Stimulated activated naive CD8-positive, alpha-beta T cell treated with anti-CD3 and anti-CD28 coated beads, Interleukin-15, Interleukin-2, amounts not matched to agents 100 ng/mL and 50 ng/mL, for 24 hours (primary cell): Measurements from ENCODE around the gene SLC7A6.

Experiments
- H3K27ac Mint-ChIP-seq: one replicate; pipeline ENCODE4 v1.8.0; 2021; ENCODE audit warnings: mild to moderate bottlenecking, mixed read lengths
- H3K27me3 Mint-ChIP-seq: one replicate; pipeline ENCODE4 v1.8.0; 2021; ENCODE audit warnings: mixed read lengths
- H3K36me3 Mint-ChIP-seq: one replicate; pipeline ENCODE4 v1.8.0; 2021; ENCODE audit warnings: low read depth, mixed read lengths
- H3K4me1 Mint-ChIP-seq: one replicate; pipeline ENCODE4 v1.8.0; 2021; ENCODE audit warnings: low read depth, mixed read lengths
- H3K4me3 Mint-ChIP-seq: one replicate; pipeline ENCODE4 v1.8.0; 2021; ENCODE audit warnings: mild to moderate bottlenecking, mixed read lengths
- H3K9me3 Mint-ChIP-seq: one replicate; pipeline ENCODE4 v1.8.0; 2021; ENCODE audit warnings: mixed read lengths

SLC7A6 gene

DNA sequence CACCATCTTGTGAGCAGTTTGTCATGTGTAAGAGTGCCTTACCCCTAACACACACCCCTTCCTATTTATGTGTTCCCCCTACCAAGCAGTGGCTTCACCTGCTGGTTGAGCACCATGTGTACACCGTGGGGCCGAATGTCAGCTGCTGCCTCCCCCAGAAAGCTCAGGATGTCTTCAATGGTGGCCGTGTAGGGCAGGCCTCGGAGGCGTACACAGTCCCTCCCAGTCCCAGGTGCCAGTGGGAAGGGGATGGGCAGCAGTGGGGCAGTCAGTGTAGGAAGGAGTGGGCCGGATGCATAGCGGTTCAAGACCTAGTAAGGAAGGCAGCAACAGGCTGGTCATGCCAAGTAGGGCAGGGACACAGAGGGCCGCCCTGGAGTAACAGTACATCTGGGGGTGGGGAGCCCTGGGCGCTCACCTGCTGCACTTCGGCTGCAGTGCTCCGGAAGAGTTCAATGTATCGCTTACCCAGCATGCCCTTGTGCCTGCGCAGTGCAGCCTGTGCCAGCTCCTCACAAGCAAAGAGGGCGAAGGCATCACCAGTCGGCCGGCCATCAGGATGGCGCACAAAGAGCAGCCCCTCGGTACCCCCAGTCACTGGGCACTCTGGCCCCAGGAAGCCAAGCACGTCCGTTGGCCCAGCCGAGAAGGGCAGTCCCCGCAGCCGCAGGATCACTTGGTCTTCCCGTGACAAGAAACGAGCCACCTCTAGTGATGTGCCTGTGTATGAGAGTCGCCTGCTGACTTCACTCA is 32.8 kb upstream of the SLC7A6 start:
- H3K4me1 Mint-ChIP-seq: peaks cover 45% of the 10 kb centered on the region
- H3K36me3 Mint-ChIP-seq: peaks cover 20% of the 10 kb centered on the region
- H3K27ac Mint-ChIP-seq: peak overlapping the region; percentile 21
- H3K4me3 Mint-ChIP-seq: no peak overlapping the region
- no peaks in the 10 kb centered on the region for H3K9me3 Mint-ChIP-seq
- no peaks in the 10 kb centered on the region for H3K27me3 Mint-ChIP-seq

DNA sequence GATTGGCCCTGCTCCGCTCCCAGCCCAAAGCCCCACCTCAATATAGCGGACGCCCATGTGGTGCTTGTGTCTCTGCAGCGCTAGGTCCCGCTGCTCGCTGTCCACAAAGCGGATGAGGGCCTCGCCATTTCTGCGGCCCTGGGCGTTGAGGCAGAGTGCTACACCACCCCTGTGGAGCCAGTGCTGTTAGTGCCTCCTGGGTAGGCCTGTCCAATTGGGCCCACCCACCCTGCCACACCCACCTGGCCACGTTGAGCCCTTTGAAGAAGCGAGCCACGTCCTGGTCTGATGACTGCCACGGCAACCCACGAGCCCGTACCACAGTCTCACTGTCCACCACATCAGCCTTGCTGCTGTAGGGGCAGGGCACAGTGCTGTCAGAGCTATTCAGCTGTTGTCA is 32.0 kb upstream of the SLC7A6 start:
- no peak overlapping the region for H3K4me3 Mint-ChIP-seq
- H3K9me3 Mint-ChIP-seq: no peaks in the 10 kb centered on the region
- no peaks in the 10 kb centered on the region for H3K27me3 Mint-ChIP-seq
- H3K36me3 Mint-ChIP-seq: peaks cover 12% of the 10 kb centered on the region
- H3K27ac Mint-ChIP-seq: peak overlapping the region; percentile 50
- H3K4me1 Mint-ChIP-seq: peaks cover 44% of the 10 kb centered on the region

DNA sequence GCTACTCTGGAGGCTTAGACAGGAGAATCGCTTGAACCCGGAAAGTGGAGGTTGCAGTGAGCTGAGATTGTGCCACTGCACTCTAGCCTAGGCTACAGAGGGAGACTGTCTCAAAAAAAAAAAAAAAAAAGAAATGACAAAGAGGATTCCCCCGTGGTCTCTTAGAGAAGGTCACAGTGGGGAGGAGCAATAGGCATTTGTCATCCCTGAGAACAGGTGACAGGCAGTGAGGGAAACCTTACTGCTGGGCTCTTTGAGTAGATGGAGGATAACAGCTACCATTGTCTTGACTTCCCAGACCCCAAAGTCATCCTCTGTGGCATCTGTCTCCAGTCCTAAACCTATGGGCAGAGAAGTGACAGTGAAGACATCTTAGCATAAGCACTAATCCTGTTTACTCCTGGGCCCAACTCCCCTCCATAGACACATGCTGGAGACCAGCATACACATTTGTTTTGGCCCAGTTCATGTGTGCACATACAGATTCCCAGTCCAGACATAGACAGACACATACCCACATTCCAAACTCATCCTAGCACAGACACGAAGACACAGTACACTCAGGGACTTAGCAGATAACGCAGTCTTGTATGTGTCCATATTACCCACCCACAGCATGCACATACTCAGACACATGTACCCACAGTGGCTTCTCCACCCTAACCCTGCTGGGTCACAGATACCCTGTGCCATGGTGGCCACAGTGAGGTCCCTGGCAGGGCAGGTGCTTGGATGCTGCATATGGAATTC is 31.1 kb upstream of the SLC7A6 start:
- H3K27me3 Mint-ChIP-seq: no peaks in the 10 kb centered on the region
- no peak overlapping the region for H3K27ac Mint-ChIP-seq
- H3K4me3 Mint-ChIP-seq: no peak overlapping the region
- peaks cover 4% of the 10 kb centered on the region for H3K36me3 Mint-ChIP-seq
- peaks cover 39% of the 10 kb centered on the region for H3K4me1 Mint-ChIP-seq
- H3K9me3 Mint-ChIP-seq: no peaks in the 10 kb centered on the region

DNA sequence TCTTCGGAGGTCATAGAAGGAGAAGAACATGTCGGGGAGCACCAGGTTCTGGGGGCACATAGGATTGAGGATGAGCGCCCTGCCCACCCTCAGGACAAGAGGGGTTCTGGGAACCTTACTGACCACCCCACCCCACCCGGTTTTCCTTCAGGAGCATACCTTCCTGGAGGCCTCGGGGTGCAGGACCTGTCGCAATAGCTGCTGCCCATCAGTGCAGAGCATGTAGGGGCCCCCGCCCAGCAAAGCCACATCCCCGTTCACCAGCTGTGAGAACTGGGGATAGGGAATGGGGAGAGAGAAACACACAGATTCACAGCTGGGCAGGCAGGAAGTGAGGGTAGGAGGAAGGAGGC is 30.5 kb upstream of the SLC7A6 start:
- no peaks in the 10 kb centered on the region for H3K27me3 Mint-ChIP-seq
- H3K4me1 Mint-ChIP-seq: peaks cover 39% of the 10 kb centered on the region
- H3K4me3 Mint-ChIP-seq: no peak overlapping the region
- no peak overlapping the region for H3K27ac Mint-ChIP-seq
- H3K9me3 Mint-ChIP-seq: no peaks in the 10 kb centered on the region
- H3K36me3 Mint-ChIP-seq: peaks cover 4% of the 10 kb centered on the region

DNA sequence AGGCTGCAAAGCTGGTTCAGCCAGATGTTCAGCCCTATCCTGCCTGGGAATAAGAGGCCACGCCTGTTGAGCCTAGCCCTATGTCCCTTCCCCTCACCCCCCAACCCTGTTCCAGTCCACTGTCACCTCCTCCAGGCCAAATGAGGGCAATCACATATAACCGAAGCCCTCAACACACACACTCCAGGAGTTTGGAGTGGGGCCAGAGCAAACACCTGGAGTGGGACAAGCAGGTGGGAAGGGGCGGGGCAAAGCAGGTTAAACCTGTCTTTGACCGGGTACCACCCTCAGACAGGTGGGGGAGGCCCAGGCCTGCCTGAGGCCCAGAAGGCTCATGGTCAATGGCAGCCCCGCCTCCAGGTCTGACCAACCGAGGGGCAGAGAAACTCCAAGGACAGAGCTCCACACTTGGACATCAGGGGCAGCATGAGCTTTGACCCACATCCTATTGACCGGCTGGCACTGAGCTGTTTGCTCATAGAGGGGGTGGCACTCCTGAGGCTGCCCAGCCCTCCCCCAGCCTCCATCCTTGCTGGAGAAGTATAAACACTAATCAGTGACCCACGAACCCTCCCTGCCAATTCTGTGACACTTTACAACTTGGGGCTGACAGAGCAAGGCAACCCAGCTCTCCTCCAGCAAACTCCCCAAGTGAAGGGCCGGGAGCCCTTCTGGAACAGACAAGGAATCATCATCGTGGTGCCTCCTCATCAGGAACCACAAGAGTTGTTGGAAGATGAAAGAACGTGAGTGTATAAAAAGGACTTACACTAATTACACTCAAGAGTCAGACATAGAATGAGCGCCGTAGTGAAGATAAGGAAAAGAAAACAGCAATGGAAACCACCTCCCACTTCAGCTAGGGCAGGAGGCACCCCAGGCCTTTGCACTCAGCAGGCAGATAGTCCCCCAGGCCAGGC is 29.9 kb upstream of the SLC7A6 start:
- H3K27ac Mint-ChIP-seq: no peak overlapping the region
- peaks cover 37% of the 10 kb centered on the region for H3K4me1 Mint-ChIP-seq
- peak overlapping the region; percentile 15 for H3K4me3 Mint-ChIP-seq
- H3K9me3 Mint-ChIP-seq: no peaks in the 10 kb centered on the region
- H3K36me3 Mint-ChIP-seq: peaks cover under 1% of the 10 kb centered on the region
- H3K27me3 Mint-ChIP-seq: no peaks in the 10 kb centered on the region

DNA sequence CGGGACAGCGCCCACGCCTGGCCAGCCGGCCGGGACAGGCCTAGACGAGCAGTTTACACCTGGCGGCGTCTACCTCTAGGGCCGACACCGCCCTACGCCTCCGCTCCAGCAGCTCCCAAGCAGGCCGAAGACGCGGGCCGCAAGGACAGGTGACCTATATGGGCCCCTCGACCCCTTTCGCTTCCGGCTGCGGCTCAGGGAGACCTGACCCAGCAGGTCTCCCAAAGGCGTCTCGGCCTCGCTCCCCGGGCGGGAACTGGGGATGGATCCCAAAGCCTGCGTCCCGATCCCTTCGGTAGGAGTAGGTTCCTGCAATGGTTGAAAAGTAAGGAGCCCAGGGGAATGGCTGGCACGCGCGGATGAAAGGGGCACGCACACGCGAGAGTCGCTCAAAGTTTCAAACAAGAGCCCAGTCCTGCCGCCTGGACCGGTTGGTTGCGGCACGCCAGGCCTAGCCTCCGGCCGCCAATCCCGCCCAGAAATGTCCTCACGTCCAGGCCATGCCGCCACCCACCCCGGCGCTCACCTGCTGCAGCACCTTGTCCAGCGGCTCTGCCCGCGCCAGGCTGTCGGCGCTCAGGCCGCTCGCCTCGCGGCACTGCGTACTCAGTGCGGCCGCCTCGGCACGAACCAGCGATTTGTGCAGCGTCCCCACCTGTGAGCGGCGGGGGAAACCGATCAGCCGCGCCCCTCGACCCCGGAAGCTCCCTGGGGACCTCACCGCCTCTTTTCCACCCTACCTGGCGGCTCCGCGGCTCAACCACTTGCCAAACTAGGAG is 29.0 kb upstream of the SLC7A6 start:
- peaks cover 41% of the 10 kb centered on the region for H3K4me1 Mint-ChIP-seq
- H3K27ac Mint-ChIP-seq: no peak overlapping the region
- no peaks in the 10 kb centered on the region for H3K36me3 Mint-ChIP-seq
- no peaks in the 10 kb centered on the region for H3K27me3 Mint-ChIP-seq
- no peak overlapping the region for H3K4me3 Mint-ChIP-seq
- H3K9me3 Mint-ChIP-seq: no peaks in the 10 kb centered on the region

DNA sequence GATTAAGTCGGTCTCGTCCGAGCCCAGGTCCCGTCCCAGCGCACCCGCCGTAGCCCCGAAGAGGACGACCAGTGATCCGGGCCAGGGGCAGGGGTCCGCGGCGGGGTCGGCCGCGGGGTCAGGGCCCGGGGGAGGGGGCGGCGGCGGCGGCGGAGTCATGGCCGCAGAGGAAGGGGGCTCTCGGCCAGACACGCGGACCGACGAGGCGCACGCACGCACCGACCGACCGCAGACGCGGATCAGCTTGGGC is 28.5 kb upstream of the SLC7A6 start, which contains the start of gene ESRP2:
ESRP2 (minus strand) TSS at position 241 of the 250 bp plus-strand sequence; CDS start at position 159, 82 bp downstream.
- no peaks in the 10 kb centered on the region for H3K36me3 Mint-ChIP-seq
- H3K4me1 Mint-ChIP-seq: peaks cover 41% of the 10 kb centered on the region
- peak within 1 kb of the TSS; percentile 94 for H3K27ac Mint-ChIP-seq
- H3K27me3 Mint-ChIP-seq: no peaks in the 10 kb centered on the region
- H3K4me3 Mint-ChIP-seq: peak within 1 kb of the TSS; percentile 85
- H3K9me3 Mint-ChIP-seq: no peaks in the 10 kb centered on the region

DNA sequence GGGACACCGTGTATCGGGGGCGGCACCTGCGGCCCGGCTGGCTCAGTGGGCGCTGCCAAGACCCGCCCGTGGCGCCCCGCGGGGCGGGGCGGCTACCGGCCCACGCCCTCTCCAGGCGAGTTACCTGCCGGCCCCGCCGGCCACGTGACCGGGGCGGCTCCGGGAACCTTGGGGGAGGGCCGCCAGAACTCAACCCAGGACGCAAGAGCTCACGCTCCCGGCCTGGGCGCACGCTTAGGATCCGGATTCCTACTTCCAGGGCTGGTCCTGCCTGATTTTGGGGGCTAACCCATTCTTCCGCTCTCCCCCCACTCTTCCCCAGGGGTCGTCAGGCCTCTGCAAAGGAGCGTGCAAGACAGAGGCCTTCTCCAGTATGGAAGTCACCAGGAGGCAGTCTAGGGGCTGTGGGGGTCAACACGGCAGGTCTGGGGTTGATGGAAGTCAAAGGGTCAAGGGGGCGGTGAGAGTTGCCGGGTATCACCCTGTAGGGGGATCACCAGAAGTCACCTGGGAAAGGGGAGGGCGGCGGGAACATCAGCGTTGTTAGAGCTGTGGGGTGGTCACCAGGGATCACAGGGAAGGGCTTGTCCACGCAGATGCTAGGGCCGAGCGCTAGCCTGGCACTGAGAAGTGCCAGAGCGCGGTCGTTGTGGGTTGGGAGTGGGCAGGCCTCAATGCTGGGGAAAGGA is 28.0 kb upstream of the SLC7A6 start:
- H3K27me3 Mint-ChIP-seq: no peaks in the 10 kb centered on the region
- no peaks in the 10 kb centered on the region for H3K36me3 Mint-ChIP-seq
- H3K4me3 Mint-ChIP-seq: peak overlapping the region; percentile 85
- H3K27ac Mint-ChIP-seq: peak overlapping the region; percentile 94
- no peaks in the 10 kb centered on the region for H3K9me3 Mint-ChIP-seq
- H3K4me1 Mint-ChIP-seq: peaks cover 41% of the 10 kb centered on the region

DNA sequence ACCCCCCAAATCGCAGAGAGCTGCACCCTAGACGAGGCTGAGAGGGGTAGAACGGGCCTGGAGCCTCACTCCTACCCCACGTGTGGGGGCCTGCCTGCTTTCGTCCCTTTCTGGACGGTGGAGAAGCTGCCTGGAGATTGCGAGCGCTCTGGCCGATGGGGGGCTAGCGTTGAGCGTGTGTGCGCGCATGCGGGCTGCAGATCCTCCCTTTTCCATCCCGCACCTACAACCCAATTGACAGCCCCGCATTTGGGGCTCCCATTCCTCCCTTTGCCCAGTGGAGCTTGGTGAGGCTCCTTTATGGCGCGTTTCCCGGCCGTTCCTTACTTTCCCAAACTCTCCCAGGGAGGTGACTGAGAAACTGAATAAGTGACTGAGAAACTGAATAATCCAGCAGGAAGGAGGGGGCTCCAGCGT is 27.5 kb upstream of the SLC7A6 start:
- Mint-ChIP-seq H3K27me3 (no peaks in the 10 kb centered on the region), H3K4me3 (peak overlapping the region; percentile 85), H3K36me3 (no peaks in the 10 kb centered on the region), H3K27ac (peak overlapping the region; percentile 94), H3K4me1 (peaks cover 41% of the 10 kb centered on the region), H3K9me3 (no peaks in the 10 kb centered on the region)

DNA sequence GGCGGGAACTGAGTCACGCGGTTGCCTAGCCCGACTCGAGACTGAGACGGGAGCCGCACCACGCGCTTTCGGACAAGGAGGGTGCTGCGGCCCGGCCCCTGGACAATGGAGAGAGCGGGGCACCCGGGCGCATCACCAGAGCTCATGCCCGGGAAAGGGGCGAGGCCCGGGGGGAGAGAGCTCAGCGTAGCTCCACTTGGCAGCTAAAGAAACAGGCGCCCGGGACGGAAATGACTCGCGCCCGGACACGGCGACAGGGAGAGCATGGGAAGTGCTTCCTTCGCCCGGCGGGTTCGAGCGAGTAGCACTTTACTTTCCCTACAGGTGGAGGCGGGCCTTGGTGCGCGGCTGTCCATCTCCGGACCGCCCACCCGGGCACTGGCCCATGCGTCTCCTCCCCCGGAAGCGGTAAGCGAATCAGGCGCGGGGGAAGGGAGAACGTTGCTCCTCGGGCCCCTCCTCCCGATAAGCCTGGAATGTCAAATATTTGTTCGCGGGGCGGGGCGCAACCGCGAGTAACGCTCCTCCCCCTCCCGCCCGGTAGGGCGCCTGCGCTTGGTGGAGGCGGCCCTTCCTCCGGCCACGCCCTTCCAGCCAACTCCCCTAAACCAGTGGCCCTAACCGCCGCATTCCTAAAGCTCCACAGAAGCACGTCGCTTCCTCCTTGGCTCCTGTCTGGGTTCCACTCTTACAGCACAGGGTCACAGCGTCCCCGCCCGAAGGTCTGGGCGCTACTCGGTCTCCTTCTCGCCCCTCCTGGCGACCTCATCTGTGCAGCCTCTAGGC is 26.9 kb upstream of the SLC7A6 start:
- H3K9me3 Mint-ChIP-seq: no peaks in the 10 kb centered on the region
- no peaks in the 10 kb centered on the region for H3K36me3 Mint-ChIP-seq
- H3K4me1 Mint-ChIP-seq: peaks cover 40% of the 10 kb centered on the region
- H3K27ac Mint-ChIP-seq: peak overlapping the region; percentile 94
- H3K27me3 Mint-ChIP-seq: no peaks in the 10 kb centered on the region
- peak overlapping the region; percentile 85 for H3K4me3 Mint-ChIP-seq

DNA sequence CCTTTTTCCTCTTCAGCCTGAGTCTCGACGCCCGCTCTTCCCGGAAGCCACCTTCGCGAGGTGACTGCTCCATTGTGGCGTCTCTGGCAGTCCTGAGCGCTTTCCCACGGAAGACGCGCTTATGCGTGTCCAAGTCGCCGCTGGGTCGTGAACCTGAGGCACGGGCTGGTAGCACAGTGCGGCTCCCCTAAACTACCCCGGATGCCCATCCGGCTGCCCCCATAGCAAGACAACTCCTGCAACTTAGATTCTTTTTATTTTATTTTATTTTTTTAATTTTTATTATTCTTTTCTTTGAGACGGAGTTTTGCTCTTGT is 26.3 kb upstream of the SLC7A6 start:
- Mint-ChIP-seq H3K36me3 (no peaks in the 10 kb centered on the region), H3K27me3 (no peaks in the 10 kb centered on the region), H3K9me3 (no peaks in the 10 kb centered on the region), H3K4me3 (peak overlapping the region; percentile 85), H3K4me1 (peaks cover 36% of the 10 kb centered on the region), H3K27ac (peak overlapping the region; percentile 94)

DNA sequence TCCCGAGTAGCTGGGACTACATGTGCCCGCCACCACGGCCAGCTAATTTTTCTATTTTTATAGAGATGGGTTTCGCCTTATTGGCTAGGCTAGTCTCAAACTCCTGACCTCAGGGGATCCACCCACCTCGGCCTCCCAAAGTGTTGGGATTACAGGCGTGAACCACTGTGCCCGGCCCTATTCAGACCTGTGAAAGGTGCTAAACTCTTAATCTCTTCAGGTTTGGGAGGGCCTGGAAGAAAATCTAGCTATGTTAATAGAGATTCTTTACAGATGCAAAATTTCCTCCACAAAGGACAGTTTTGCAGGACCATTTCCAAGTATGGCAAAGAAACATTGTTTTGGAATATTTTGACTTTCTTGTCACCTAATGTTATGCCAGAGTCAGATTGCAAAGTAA is 22.2 kb upstream of the SLC7A6 start:
- no peaks in the 10 kb centered on the region for H3K27me3 Mint-ChIP-seq
- peaks cover 42% of the 10 kb centered on the region for H3K4me1 Mint-ChIP-seq
- H3K4me3 Mint-ChIP-seq: no peak overlapping the region
- no peak overlapping the region for H3K27ac Mint-ChIP-seq
- no peaks in the 10 kb centered on the region for H3K36me3 Mint-ChIP-seq
- no peaks in the 10 kb centered on the region for H3K9me3 Mint-ChIP-seq

DNA sequence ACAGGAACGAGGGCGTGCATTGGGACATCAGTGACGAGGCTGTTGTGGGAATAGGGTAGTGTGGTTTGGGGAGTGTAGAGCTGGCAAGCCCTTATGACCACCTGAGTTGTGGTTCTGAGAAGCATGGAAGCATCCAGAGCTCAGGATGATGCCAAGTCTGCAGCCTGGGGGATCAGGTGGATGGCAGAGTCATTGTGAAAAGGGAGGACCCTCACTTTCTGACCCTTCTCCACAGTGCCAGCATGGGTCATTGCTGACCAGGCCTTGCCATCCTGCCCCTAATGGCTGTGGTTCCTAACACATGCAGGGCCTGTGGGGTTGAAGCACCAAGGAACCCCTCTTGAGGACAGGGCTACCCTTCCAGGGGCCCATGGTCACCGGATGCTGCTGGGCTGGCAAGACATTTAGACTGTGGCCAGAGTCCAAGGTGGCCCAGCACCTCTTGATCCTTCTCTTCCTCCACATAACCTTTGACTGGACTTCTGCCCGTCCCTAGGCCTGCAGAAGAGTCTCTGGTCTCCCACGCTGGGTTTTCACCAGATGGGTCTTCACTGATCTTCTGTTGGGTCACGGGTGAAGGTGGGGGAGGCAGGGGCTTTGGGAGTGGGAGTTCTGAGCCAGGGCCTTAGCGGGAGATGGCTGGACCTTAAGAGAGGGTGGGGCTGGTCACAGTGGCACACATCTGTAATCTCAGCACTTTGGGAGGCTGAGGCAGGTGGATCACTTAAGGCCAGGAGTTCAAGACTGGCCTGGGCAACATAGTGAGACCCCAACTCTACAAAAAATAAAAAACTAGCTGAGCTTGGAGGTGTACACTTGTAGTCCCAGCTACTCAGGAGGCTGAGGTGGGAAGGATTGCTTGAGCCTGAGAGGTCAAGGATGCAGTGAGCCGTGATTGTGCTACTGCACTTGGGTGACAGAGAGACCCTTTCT is 21.1 kb upstream of the SLC7A6 start:
- Mint-ChIP-seq H3K9me3 (no peaks in the 10 kb centered on the region), H3K27me3 (no peaks in the 10 kb centered on the region), H3K4me1 (peaks cover 42% of the 10 kb centered on the region), H3K27ac (no peak overlapping the region), H3K4me3 (no peak overlapping the region), H3K36me3 (no peaks in the 10 kb centered on the region)
